Measurements from ENCODE around the gene GAK. TPM values are rescaled to one million over a fixed set of nuclear protein-coding genes. Genes with fewer than 3 reads are reported as not detected.
"Not testable (repeated sequence)": the region's sequence is repeated elsewhere in the genome, so short reads cannot be mapped to it uniquely, and the experiment has no call there.

GAK gene
- total and polyA plus RNA-seq, 4 donors: 41.8 to 78.8 (median 61.1) TPM

DNA sequence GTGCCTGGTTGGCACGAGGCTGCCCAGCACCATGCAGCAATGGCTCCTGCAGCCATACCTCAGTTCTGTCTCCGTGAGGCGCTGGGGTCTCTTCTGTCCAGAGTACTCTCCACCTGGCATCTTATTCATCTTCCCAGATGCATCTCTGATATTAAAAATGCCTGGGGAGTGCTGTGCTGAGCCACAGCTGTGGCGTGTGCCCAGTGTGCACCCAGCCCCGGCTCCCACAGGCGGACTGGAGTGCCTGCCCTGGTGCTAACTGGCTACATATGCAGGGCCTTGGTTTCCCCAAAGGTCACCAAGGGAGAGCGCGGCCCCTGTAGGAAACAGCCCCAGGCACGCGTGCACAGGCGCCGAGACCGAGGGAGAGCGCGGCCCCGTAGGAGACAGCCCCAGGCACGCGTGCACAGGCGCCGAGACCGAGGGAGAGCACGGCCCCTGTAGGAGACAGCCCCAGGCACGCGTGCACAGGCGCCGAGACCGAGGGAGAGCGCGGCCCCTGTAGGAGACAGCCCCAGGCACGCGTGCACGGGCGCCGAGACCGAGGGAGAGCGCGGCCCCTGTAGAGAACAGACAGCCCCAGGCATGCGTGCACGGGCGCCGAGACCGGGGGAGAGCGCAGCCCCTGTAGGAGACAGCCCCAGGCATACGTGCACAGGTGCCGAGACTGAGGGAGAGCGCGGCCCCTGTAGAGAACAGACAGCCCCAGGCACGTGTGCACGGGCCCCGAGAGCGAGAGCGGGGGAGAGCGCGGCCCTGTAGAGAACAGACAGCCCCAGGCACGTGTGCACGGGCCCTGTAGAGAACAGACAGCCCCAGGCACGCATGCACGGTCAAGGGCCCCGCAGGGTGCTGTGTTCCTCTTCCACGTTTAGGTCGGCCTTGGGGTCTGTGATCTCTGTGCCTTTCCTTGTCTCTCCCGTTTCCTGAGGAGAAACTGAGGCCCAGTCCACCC, 14.7 kb upstream of the GAK start:
- 58% methylated on average over 60 of the region's 62 CpGs for WGBS (ENCODE audit: insufficient coverage)
- DNase-seq (ENCODE audit: low read depth in 4 of 6, low spot score in 6 of 6): no peak
- Histone ChIP-seq H3K4me3 (ENCODE audit: low read depth, low read length) (no peak overlapping the region), H3K36me3 (ENCODE audit: control insufficient read depth, insufficient read depth, low read length) (peaks cover 52% of the 10 kb centered on the region), H3K27me3 (ENCODE audit: control insufficient read depth, insufficient read depth, low read length) (no peaks in the 10 kb centered on the region), H3K9me3 (ENCODE audit: control insufficient read depth, insufficient read depth, low read length) (no peaks in the 10 kb centered on the region), H3K4me1 (ENCODE audit: control insufficient read depth, insufficient read depth, low read length) (peaks cover 27% of the 10 kb centered on the region), H3K27ac (ENCODE audit: low read depth, low read length) (no peak overlapping the region)

DNA sequence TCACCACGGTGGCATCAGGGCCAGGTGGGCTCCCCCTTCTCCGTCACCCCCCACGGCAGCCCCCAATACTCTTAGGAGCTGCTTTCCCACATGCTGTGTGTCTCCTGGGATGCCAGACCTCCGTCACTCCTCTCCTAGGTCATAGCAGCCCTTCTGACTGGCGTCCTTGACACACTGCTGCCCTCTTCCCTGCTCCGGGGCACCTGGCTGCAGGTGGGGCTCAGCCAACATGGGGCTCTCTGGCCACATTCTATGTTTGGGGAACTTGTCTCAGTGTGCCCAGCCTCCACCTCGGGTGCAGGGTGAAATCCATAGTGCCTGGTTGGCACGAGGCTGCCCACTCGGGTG, 14.0 kb upstream of the GAK start:
- 77% methylated on average over 9 of the region's 9 CpGs for WGBS (ENCODE audit: insufficient coverage)

DNA sequence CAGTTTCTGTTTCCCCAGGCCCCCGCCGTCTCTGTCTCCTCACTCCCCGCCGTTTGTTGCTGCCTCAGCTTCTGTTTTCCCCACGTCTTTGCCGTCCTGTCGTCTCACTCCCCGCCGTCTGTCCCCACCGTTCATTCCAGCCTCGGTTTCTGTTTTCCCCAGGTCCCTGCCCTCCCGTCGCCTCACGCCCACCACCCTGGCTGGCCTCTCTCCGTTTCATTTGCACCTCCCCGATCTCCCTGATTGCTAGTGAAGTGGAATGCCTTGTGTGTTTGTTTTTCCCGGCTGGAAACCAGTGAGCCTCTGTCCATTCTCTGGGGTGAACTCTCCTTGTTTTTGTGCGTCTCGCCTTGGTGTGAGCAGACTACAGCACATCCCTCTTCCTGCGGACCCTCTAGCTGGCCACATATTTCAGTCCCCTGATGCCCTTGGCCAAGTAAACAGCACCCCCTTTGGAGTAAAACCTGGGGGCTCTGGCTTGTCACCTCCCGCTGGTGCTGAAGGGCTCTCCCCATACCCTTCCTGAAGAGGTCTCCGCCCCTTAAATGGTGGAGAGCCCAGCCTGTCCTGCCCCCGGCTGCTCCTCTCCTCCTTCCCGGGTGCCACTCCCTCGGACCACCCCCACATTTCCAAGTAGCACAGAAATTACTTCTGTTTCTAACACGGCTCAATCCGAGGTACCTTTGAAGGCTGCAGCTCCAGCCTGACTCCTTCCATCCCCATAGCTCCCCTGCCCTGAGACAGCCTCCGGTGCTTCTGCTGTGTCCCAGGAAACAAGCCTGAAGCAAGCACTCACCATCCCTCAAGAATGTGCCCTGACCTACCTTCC, 13.4 kb upstream of the GAK start:
- WGBS (ENCODE audit: insufficient coverage): 24% methylated on average over 24 of the region's 28 CpGs
- DNase-seq (ENCODE audit: low read depth in 4 of 6, low spot score in 6 of 6): peak in 1 of 6 donors; percentile 1
- Histone ChIP-seq H3K27ac (ENCODE audit: low read depth, low read length) (no peak overlapping the region), H3K27me3 (ENCODE audit: control insufficient read depth, insufficient read depth, low read length) (no peaks in the 10 kb centered on the region), H3K36me3 (ENCODE audit: control insufficient read depth, insufficient read depth, low read length) (peaks cover 42% of the 10 kb centered on the region), H3K9me3 (ENCODE audit: control insufficient read depth, insufficient read depth, low read length) (no peaks in the 10 kb centered on the region), H3K4me3 (ENCODE audit: low read depth, low read length) (no peak overlapping the region), H3K4me1 (ENCODE audit: control insufficient read depth, insufficient read depth, low read length) (peaks cover 27% of the 10 kb centered on the region)

More for the DNA sequence above, 14.0 kb upstream of the GAK start:
- H3K27me3 ChIP-seq (ENCODE audit: control insufficient read depth, insufficient read depth, low read length): no peaks in the 10 kb centered on the region
- H3K4me1 ChIP-seq (ENCODE audit: control insufficient read depth, insufficient read depth, low read length): peaks cover 27% of the 10 kb centered on the region
- H3K4me3 ChIP-seq (ENCODE audit: low read depth, low read length): no peak overlapping the region
- H3K9me3 ChIP-seq (ENCODE audit: control insufficient read depth, insufficient read depth, low read length): no peaks in the 10 kb centered on the region
- H3K36me3 ChIP-seq (ENCODE audit: control insufficient read depth, insufficient read depth, low read length): peaks cover 45% of the 10 kb centered on the region
- no peak for DNase-seq (ENCODE audit: low read depth in 4 of 6, low spot score in 6 of 6)
- no peak overlapping the region for H3K27ac ChIP-seq (ENCODE audit: low read depth, low read length)

DNA sequence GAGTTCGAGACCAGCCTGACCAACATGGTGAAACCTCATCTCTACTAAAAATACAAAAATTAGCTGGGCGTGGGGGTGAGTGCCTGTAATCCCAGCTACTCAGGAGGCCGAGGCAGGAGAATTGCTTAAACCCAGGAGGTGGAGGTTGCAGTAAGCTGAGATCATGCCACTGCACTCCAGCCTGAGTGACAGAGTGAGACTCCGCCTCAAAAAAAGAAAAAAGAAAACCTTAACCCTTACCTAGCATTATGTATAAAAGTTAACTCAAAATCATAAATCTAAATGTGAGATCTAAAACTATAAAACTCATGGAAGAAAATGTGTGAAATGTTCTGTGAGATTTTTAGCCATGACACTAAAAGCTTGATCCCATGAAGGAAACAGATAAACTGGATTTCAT, 7.4 kb upstream of the GAK start:
- H3K4me1 ChIP-seq (ENCODE audit: control insufficient read depth, insufficient read depth, low read length); H3K4me3 ChIP-seq (ENCODE audit: low read depth, low read length); DNase-seq (ENCODE audit: low read depth in 4 of 6, low spot score in 6 of 6); H3K36me3 ChIP-seq (ENCODE audit: control insufficient read depth, insufficient read depth, low read length); H3K9me3 ChIP-seq (ENCODE audit: control insufficient read depth, insufficient read depth, low read length); H3K27ac ChIP-seq (ENCODE audit: low read depth, low read length); H3K27me3 ChIP-seq (ENCODE audit: control insufficient read depth, insufficient read depth, low read length): not testable (repeated sequence)
- WGBS (ENCODE audit: insufficient coverage): 100% methylated on average over 1 of the region's 4 CpGs

DNA sequence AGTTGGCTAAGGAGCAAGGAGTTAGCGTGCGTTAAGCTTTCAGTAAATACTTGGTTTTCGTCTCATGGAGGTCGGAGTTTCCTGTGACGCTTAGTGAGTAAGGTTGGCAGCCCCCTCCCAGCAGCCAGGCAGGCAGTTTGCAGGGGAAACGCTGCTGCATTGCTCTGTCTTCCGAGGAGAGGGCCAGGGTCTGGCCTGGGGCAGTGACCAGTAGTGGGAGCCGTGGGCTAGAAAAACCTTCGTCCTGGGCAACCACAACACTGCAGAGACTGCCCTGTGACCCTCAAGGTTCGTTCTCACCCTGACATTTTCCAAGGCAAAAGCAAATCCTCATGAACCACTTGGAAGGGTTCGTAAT, 576 bp upstream of the GAK start:
- H3K9me3 ChIP-seq (ENCODE audit: control insufficient read depth, insufficient read depth, low read length): no peaks in the 10 kb centered on the region
- no peaks in the 10 kb centered on the region for H3K27me3 ChIP-seq (ENCODE audit: control insufficient read depth, insufficient read depth, low read length)
- H3K27ac ChIP-seq (ENCODE audit: low read depth, low read length): peak overlapping the region; percentile 75
- H3K36me3 ChIP-seq (ENCODE audit: control insufficient read depth, insufficient read depth, low read length): peaks cover 4% of the 10 kb centered on the region
- DNase-seq (ENCODE audit: low read depth in 4 of 6, low spot score in 6 of 6): no peak
- peaks cover 21% of the 10 kb centered on the region for H3K4me1 ChIP-seq (ENCODE audit: control insufficient read depth, insufficient read depth, low read length)
- WGBS (ENCODE audit: insufficient coverage): 5% methylated on average over 8 of the region's 11 CpGs
- H3K4me3 ChIP-seq (ENCODE audit: low read depth, low read length): peak overlapping the region; percentile 86

DNA sequence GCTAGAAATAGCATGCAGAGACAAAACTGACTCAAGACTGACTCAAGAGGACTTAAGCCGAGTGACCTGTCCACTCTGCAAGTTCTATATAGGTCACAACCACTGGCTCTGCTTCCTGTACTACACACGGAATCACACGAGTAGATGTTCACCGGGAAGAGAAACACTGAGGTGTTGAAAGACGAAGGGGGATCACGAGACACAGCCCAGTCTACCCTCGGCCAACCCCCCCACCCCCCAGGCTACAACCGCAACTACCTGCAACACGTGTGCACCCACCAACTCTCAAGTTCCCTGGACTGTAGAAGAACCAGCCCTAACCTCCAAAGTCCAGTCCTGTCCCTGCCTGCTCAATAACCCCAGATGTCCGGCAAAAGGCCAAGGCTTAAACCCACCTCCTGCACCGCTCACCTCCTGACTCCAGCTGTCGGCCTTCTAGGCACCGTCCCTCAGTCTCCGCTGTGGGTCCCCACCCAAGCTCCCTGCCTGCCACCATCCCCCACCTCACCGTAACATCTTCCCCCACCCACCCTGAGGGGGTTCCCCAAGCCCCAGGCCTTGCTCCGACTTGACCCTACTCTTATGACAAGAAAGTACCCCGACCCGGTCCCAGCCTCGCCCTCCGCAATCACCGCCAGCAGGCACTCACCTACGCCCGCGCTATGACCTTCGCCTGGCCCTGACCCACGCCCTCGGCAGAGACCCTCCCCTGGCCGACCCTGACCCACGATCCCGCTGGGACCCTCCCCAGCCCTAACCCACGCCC, 739 bp downstream of the GAK start:
- no peaks in the 10 kb centered on the region for H3K27me3 ChIP-seq (ENCODE audit: control insufficient read depth, insufficient read depth, low read length)
- no peaks in the 10 kb centered on the region for H3K9me3 ChIP-seq (ENCODE audit: control insufficient read depth, insufficient read depth, low read length)
- peak overlapping the region; percentile 86 for H3K4me3 ChIP-seq (ENCODE audit: low read depth, low read length)
- peaks cover 4% of the 10 kb centered on the region for H3K36me3 ChIP-seq (ENCODE audit: control insufficient read depth, insufficient read depth, low read length)
- H3K27ac ChIP-seq (ENCODE audit: low read depth, low read length): no peak overlapping the region
- H3K4me1 ChIP-seq (ENCODE audit: control insufficient read depth, insufficient read depth, low read length): peaks cover 21% of the 10 kb centered on the region
- DNase-seq (ENCODE audit: low read depth in 4 of 6, low spot score in 6 of 6): no peak
- WGBS (ENCODE audit: insufficient coverage): 10% methylated on average over 28 of the region's 31 CpGs

DNA sequence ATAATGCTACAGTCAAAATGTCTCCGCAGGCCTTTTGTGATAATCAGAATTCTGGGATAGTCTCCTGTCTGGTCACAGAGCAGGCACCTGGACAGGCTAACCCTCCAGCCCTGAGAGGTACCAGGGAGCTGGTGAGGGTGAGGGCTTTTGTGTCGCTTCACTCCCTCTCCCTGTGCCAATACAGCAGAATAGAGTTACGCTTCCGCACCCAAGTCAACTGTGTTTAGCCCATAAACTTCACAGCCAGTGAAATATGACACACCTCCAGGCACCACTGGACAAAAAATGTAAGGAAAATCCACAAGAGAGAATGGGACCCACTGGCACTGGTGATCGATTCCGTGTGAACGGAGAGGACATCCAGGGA, 1.3 kb downstream of the GAK start:
- Histone ChIP-seq H3K9me3 (ENCODE audit: control insufficient read depth, insufficient read depth, low read length) (no peaks in the 10 kb centered on the region), H3K4me3 (ENCODE audit: low read depth, low read length) (peak overlapping the region; percentile 86), H3K36me3 (ENCODE audit: control insufficient read depth, insufficient read depth, low read length) (peaks cover 10% of the 10 kb centered on the region), H3K27ac (ENCODE audit: low read depth, low read length) (no peak overlapping the region), H3K27me3 (ENCODE audit: control insufficient read depth, insufficient read depth, low read length) (no peaks in the 10 kb centered on the region), H3K4me1 (ENCODE audit: control insufficient read depth, insufficient read depth, low read length) (peaks cover 23% of the 10 kb centered on the region)
- WGBS (ENCODE audit: insufficient coverage): 60% methylated on average over 4 of the region's 7 CpGs
- no peak for DNase-seq (ENCODE audit: low read depth in 4 of 6, low spot score in 6 of 6)

DNA sequence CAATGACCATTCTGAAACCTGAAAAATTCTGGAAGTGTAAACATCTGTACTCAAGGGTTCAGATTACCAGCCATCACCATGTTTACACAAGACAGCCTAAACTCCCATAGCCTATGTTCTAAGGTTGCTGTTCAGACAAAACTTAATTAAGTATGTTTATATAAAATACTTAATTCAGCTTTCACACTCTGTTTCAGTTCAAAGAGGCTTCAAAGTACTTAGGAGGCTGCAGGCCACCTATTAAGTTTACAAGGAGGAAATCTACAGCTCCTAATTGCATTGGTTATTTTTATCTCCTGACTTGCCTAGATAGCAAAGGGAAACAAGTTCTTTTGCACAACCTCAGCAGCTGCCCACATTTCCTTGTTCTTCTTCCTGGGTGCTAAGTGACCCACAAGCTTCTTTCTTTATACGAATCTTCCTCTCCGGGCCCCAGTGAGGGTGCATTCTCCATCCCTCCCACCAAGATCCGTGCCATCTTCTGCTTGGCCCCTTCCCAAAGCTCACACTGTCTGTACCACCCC, 2.0 kb downstream of the GAK start:
- 81% methylated on average over 3 of the region's 3 CpGs for WGBS (ENCODE audit: insufficient coverage)
- Histone ChIP-seq H3K4me1 (ENCODE audit: control insufficient read depth, insufficient read depth, low read length) (peaks cover 24% of the 10 kb centered on the region), H3K9me3 (ENCODE audit: control insufficient read depth, insufficient read depth, low read length) (no peaks in the 10 kb centered on the region), H3K4me3 (ENCODE audit: low read depth, low read length) (no peak overlapping the region), H3K27ac (ENCODE audit: low read depth, low read length) (no peak overlapping the region), H3K27me3 (ENCODE audit: control insufficient read depth, insufficient read depth, low read length) (no peaks in the 10 kb centered on the region), H3K36me3 (ENCODE audit: control insufficient read depth, insufficient read depth, low read length) (peaks cover 13% of the 10 kb centered on the region)
- no peak for DNase-seq (ENCODE audit: low read depth in 4 of 6, low spot score in 6 of 6)

DNA sequence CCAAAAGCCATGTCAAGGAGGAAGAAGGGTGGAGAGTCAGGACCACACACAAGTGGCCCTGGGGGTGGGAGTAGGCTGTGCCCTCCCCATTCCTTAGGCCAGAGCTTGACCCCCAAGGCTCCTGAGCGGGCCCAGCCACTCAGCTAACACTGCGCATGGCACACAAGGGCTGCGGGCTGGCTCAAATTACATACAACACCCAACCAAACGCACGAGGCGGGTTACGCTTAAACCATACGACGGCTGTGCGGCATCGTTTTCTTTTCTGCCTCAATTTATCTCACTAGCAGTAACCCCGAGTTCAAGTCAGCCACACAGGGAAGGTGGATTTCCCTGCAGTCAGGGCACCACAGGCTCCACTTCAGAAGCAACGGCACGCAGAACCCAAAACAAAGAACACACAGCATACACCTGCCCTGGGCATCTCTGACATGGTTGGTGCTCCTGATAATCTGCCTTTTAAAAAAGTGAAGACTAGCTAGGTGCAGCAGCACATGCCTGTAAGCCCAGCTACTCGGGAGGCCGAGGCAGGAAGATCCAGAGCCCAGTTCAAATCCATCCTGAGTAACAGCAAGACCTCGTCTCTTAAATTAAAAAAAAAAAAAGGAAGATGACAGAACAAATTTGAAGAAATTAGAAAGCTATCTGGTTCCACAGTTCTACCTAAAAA, 2.9 kb downstream of the GAK start:
- Histone ChIP-seq H3K4me1 (ENCODE audit: control insufficient read depth, insufficient read depth, low read length) (peaks cover 24% of the 10 kb centered on the region), H3K36me3 (ENCODE audit: control insufficient read depth, insufficient read depth, low read length) (peaks cover 13% of the 10 kb centered on the region), H3K4me3 (ENCODE audit: low read depth, low read length) (no peak overlapping the region), H3K27me3 (ENCODE audit: control insufficient read depth, insufficient read depth, low read length) (no peaks in the 10 kb centered on the region), H3K27ac (ENCODE audit: low read depth, low read length) (no peak overlapping the region), H3K9me3 (ENCODE audit: control insufficient read depth, insufficient read depth, low read length) (no peaks in the 10 kb centered on the region)
- 97% methylated on average over 16 of the region's 17 CpGs for WGBS (ENCODE audit: insufficient coverage)
- DNase-seq (ENCODE audit: low read depth in 4 of 6, low spot score in 6 of 6): no peak

Measured in spinal cord (tissue), 10 donors.